ENCODE results near the gene PCDH9.
"Not testable (repeated sequence)": the region's sequence is repeated elsewhere in the genome, so short reads cannot be mapped to it uniquely, and the experiment has no call there.

Gene PCDH9

DNA sequence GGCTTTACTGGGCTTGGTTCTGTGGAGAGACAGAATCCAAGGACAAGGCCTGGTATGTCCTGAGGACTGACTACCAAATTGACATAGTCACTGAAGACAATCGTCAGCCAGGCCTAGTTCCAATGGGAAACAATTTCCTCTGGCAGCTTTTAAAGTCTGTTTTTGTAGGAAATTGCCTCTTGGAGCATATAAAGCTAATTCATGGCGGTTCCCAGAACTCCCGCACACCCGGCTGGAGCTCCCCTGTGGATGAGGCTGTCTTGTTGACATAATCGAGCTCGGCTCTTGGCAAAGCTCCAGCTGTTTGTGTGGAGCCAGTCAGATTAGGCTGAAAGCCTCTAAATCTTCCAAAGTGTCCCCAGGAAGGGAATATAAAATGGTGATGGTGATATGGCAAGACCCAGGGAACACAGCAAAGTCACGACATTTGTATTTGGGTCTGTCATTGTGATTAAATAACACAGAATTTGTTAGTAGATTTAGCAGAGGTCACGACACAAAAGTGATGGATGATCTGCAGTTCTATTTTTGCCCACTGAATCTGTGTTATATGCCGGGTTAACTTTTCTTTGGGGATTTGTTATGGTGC lies 395.0 kb downstream of the PCDH9 start:
- DNase-seq (ENCODE audit: low read depth in 2 of 2): no peak

DNA sequence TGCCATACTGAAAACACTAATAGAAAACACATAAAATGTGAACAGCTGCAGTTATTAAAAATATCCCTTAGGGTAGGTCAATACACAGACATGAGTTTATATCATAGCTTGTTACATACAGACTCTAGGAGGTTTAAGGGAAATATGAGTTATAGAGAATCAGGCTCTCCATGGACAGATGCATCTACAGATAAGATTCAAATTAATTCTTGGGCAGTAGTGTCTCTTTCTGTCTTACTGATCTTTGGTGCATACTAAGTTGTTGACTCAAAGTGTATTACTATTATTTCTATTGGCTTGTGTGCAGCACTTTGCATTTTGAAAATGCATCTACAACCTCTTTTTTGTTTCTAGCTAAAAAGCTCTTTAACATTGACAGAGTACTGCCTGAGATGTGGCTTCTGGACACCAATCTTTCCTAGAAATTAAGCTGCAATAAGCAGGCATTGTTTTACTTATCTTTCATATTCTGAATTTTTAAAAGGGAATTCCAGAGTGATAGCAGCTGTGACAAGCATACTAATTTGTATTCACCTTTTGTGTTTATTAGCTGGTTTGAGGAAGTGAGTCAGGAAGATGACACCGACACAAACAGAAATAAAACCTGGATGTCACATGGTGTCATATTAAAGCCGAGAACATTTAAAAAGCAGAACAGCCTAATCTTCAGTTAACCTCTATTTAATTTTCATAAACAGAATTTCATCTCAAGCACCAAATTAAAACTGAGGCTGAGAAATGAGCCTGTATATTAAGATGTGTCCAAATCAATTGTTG lies 399.0 kb downstream of the PCDH9 start:
- no peak for DNase-seq (ENCODE audit: low read depth in 2 of 2)

DNA sequence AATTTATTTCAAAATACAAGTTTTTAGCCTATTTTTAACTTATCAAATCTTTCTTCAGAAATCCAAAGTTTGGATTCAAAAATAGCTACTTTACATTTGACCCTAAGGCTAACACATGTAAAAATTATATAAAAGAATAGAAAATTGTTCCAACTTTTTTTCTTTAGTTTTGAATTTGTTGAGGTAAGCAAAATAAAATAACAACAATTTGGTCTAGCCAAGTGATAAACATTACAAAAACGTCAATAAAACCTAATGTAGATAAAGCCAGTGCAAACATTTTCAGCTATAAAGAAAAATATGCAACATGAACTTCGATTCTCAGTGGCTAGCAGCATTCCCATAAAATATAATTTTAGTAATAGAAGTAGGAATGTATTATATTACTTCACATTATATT lies 400.3 kb downstream of the PCDH9 start:
- DNase-seq (ENCODE audit: low read depth in 2 of 2): no peak

DNA sequence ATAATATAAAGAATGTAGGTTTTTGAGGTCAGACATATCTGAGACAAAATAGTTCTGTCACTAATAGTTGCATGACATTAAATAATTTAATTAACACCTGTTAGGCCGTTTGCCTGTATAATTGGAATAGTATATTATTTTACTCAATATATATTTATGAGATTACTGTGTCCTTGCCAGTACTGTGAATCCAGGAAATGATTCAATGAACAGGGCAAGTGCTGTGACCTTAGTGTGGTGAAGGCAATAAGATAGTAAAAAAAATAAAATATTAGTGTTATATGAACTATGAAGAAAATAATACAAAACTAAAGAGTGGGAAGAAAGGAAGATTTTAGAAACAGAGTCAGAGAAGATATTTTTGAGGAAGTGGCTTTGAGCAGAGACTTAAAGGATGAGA lies 403.7 kb downstream of the PCDH9 start:
- no peak for DNase-seq (ENCODE audit: low read depth in 2 of 2)

DNA sequence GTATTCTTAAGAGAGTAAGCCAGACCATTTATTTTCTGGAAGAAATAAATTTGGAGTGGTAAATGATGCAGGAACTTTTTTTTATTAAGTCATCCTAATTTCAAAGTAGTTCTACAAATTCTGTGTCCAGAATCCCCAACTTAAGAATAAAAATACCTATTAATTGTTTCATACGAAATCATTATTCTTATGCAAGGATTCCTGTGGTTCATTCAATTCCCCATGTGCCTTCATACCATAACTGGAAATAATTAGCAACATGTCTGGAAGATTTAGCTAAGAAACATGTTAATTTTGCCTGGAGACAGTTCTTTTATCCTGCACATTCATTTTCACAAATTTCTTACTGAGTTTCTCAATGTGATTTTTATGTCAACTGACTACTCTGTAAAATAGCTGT lies 408.6 kb downstream of the PCDH9 start:
- no peak for DNase-seq (ENCODE audit: low read depth in 2 of 2)

DNA sequence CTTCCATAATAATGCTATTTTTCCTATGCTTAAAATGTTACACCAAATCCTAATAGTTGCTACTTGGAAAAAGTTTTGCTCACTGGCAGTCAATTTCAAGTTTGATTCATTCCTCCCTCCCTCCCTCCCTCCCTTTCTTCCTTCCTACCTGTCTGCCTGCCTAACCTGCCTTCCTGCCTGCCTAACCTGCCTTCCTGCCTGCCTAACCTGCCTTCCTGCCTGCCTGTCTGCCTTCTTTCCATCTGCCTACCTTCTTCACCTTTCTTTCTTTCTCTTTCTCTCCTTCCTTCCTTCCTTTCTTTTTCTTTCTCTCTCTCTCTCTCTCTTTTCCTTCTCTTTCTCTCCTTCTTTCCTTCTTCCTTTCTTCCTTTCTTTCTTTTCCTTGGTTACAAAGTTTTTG lies 418.7 kb downstream of the PCDH9 start:
- no peak for DNase-seq (ENCODE audit: low read depth in 2 of 2)

DNA sequence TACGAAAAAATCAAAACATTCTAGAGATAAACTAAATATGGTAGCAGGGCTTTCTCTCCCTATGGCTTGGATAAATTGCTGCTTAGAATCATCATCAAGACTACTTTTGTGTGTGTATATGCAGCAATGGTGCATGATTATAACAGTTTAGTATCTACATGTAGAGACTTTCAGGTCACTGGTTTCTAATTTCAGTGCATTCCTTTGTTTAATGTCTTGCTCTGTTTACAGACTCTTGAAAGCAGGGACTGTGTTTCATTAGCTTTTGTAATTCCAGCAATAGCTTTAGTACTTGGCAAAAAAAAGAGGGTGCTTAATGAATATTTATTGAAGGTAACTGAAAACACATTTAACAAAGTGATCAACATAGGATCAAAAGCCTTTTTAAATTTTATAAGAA lies 420.7 kb downstream of the PCDH9 start:
- no peak for DNase-seq (ENCODE audit: low read depth in 2 of 2)

DNA sequence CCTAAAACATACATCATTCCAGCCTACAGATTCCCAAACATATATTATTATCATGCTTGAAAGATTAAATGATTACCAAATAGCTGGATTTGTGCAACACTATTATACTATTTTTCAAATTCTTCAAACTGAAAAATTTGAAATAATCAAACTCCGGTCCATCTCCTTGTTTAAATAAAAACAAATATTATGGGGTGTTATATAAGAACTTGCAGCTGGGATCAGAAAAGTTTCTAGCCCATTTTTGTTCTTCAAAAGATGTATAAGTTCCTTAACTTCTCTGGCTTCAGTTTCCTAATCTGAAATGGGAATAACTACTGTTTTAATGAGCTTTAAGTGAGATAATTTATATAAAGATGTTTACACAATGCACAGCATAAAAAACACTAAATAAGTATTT lies 422.9 kb downstream of the PCDH9 start:
- no peak for DNase-seq (ENCODE audit: low read depth in 2 of 2)

DNA sequence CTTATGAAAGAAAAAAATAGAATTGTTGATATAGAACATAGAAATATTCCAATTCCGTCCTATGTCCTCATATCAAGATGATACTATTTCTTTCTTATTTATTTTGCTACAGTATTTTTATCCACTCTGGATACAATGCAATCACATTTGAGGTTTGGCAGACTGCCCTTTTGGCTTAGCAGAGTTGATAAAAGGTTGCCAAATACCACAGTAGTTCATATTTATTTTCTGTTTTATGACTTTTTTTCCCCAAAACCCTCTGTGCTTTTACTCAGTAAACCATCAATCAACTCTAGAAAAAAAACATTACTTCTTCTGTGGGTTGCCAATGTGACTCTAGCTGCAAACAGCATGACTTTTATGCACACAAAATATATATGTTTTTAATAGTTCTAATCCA lies 424.5 kb downstream of the PCDH9 start:
- DNase-seq (ENCODE audit: low read depth in 2 of 2): no peak

DNA sequence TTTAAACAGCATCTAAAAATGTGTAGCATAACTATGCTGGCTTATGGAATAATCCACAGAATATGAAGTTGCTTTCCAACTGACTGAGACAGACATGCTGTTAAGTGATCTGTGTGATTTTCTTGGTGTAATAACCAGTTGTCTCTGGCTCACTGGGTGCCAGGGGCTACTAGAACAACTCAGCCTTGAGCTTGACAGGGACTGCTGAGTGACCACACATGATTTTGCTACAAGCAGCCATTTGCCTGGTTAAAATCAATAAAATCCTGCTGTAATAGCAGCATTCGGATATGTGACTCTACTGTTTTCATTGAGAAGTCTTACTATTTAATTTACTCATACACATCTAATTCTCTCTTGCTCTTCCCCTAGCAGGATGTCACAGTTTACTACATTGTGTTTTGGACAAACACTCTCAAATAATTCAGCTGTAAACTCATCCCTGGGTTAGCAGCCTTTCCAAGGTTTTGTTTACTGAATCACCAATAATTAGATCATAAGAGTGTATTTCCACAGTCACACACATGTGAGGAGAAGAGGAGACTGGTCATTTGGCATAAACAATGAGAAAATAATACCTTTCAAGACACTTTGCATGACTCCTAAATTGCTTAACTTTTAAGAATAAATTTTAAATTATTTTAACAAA lies 426.2 kb downstream of the PCDH9 start:
- no peak for DNase-seq (ENCODE audit: low read depth in 2 of 2)

DNA sequence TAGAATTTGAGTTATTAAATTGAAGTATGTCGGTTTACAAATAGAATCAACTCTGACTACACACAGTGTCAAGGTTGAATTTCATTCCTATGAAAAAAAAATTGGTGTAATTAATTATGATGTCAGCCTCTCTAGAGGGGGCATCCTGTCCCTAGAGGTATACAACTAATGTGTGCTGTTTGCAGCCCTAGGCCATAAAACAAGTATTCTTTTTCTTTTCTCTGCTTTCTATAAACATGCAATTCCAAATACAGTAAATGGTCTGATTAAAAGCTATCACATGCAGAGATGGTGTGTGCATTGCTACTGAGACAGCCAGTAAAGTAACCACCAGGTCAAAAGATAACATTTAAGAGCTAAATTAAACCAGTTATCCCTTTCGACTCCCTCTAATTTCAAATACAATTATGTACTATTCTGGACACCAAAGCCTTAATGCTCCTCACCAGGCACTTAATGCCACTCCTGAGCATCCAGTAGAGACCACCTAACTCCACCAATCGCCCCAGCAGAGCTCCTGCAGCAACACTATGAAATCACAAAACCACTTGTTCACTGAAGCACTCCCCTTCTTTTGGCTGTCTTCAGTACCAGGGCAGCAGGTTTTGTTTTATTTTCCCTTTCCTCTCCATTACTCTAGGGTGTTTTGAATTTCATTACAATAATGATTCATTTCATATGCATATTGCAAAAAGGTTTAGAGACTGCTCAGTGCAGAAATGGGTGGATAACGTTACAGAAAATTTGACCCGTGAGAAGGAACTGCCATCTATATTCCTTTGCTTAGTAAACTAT lies 426.9 kb downstream of the PCDH9 start:
- no peak for DNase-seq (ENCODE audit: low read depth in 2 of 2)

DNA sequence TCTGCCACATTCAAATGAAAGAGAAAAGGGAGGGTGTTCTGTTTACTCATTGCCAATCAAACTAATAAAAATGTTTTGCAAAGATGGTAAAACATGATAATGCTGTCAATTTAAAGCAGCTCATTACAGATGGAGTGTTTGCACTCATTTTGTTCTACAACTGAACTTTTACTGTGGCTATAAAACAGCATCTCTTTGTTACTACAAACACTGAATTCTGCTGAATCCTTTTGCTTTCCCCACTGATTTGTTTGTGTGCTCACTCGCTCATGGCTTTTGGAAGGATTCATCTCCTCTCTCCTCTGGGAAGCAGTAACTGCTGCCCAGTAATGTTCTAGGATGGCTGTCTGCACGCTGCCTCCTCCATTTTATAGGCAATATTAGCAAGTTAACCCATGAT lies 434.5 kb downstream of the PCDH9 start:
- no peak for DNase-seq (ENCODE audit: low read depth in 2 of 2)

DNA sequence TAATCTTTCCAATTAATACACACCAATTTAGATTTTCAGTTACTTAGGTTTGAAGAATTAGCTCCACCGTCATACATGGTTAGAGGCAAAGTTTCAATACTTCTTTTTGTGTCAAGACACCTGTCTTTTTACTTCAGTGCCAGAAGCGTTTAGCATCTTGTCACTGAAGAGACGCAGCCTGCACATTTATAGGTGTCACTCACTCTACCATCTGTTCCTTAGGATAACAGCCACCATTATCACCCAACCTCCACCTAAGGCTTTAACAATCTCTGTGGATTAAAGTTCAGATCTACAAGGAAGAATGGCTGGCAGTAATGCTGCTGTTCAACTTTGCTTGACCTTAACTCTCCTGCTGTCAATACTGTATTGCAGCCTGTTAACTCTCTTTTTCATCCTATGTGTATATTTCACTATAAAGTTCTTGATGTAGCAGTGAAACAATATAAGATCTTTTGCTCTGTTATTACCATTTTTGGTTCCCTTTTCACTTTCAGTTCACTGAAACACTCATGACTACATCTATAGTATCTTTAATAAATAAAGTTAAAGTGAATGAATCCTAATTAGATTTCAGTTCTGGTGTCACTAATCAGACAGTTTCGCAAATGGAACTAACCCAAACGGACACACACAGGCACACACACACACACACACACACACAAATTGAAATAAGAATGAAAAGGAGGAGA lies 435.6 kb downstream of the PCDH9 start:
- DNase-seq (ENCODE audit: low read depth in 2 of 2): no peak

DNA sequence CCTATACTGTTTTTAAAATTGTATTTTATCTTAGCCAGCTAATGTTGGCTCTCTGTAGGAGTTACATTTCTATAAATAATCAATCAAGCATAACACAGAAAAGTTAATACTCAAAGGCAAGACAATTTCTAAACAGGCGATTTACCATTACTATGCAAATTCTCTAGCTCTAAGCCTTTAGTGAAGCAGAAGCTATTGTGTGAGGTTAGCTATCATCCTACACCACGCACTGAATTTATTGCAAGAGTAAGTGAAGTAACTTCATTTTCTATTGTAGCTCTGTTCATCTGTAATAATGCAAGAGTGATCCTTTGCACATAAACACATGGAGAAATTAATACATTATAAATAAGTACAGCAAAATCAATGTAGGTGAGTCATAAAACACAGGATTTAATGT lies 439.3 kb downstream of the PCDH9 start:
- no peak for DNase-seq (ENCODE audit: low read depth in 2 of 2)

DNA sequence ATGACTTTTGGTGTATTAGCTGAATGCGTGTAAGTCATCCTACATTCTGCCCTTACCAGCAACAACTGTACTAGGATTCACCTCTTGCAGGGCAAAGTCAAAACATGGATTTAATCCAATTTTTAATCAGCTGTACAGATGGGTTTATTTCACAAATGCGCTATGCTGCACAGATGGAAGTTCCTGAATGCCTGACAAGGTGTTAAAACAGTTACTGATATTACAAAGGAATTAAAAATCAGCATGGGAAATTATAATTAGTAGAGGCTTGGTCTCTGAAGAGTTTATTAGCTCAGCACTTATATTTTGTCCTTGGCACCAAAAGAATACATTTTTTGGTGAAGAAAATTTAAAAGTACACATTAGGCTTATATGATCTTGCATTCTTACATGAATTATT lies 448.9 kb downstream of the PCDH9 start:
- DNase-seq (ENCODE audit: low read depth in 2 of 2): no peak

DNA sequence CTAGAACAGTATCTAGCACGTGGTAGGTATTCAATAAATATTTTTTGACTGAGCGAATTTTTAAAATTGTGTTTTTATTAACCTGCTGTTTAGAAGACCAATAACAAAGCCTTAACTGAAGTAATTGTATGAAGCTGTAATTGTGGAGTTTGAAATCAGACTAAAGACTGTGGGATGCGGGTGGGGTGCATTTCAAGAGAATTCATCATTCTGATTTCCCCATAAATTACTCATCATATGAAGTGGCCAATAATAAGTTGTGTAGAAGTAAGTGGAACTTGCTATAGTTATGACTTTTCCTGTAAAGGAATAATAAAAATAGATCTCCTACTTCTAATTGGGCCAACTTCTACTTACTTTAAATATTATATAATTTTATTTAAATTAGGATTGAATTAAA lies 449.3 kb downstream of the PCDH9 start:
- no peak for DNase-seq (ENCODE audit: low read depth in 2 of 2)

DNA sequence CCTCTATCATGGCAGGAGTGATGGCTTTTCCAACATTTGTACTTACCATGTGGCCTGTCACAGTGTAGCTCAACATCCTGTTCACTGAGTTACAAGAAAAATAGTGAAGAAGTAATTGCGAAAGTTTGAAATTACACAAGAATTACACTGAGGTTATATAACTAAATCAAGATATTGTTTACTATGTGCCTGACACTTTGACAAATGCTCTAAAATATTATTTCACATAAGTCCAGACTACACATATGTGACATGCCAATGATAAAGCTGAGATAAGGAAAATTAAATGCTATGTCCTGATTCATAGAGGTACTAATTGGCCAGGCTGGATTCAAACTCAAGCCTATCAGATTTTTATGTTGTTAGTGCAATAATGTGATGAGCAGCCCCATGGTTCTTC lies 451.7 kb downstream of the PCDH9 start:
- no peak for DNase-seq (ENCODE audit: low read depth in 2 of 2)

DNA sequence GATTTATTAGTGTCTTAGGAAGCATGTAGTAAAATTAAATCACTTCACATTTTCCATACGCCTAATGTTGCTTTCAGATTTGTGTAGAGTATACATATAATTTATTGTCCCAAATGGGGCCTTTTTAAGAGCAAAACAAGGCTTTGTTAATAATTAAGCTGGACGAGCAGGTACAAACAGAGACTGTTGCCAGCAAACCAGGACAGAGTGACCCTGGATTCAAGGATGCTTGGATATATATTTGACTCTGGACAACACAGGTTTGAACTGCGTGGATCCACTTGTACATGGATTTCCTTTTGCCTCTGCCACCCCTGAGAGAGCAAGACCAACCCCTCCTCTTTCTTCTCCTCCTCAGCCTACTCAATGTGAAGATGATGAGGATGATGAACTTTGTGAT lies 454.9 kb downstream of the PCDH9 start:
- no peak for DNase-seq (ENCODE audit: low read depth in 2 of 2)

DNA sequence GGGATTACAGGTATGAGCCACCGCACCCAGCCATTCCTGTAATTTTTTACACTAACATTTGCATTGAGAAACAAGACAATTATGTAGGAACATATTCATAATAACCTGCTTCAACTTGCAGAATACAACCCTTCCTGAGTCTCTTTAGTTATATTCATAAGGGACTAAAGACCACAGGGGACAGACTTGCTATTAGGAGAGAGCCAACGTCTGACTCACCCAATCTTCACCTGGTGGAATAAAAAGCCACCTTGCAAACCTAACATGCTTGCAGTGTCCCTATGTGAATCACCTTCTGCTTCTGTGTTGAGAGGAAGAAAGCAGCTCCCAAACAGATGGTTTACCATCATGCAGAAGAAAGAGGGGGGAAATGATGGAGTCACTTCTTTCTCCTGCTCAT lies 456.1 kb downstream of the PCDH9 start:
- DNase-seq (ENCODE audit: low read depth in 2 of 2): no peak

DNA sequence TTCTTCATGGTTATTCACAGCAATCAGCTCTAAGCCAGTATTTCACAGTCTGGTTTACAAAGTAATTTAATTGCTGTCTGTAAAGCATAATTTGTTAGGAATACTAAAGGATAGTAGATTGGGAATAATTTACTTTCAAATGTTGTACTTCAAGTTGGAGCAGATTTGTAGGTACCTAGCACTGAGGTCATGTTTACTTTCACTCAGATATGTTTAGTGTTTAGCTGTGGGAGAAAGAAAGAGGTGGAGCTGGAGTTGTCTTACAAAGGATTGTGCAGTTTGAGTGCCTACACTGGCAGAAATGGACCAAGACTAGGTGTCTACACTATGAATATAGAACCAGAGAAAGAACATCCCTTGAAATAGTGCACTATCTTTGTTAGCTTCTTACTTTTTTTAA lies 464.6 kb downstream of the PCDH9 start:
- DNase-seq (ENCODE audit: low read depth in 2 of 2): no peak

DNA sequence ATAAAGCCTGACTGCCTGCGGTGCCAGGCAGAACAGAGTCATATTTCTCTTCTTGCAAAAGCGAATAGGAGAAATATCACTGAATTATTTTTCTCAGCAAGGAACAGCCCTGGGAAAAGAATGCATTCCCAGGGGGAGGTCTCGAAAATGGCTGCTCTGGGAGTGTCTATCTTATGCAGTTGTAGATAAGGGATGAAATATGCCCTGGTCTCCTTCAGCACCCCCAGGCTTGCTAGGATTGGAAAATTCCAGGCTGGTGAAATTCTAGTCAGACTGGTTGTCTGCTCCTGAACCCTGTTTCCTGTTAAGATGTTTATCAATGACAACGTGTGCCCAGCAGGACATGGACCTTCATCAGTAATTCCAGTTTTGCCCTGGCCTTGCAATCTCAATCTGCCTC lies 469.5 kb downstream of the PCDH9 start:
- DNase-seq (ENCODE audit: low read depth in 2 of 2): not testable (repeated sequence)

DNA sequence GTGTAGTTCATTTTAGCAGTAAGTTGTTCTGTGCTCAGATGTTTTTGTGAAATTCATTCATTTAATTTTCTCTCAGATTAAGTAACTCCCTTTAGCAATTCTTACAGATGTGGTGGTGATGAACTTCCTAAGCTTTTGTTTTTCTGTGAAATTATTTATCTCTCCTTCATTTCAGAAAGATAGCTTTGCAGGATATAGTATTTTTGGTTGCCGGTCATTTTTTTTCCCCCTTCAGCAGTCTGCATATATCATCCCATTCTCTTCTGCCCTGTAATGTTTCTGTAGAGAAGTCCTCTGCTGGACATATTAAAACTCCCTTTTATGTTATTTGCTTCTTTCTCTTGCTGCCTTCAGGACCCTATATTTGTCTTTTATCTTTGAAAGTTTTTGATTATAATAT lies 470.2 kb downstream of the PCDH9 start:
- DNase-seq (ENCODE audit: low read depth in 2 of 2): no peak
